DOHH2 (cell line): ENCODE measurements around the gene PRPF18.

Experiments used
- EZH2phosphoT487 ChIP-seq: fragments of 200-600 bp; sonication (generic); IDR thresholded peaks from 2 replicates; pipeline ENCODE4 v1.6.1; 2017; ENCODE audit warnings: borderline replicate concordance, mild to moderate bottlenecking, antibody characterized with exemption, low read length, moderate library complexity, mixed read lengths
- TF ChIP-seq, protein P1 (sequence below): fragments of 200-600 bp; sonication (generic); IDR thresholded peaks from one replicate; pipeline ENCODE4 v1.5.1; 2014; ENCODE audit warnings: antibody characterized with exemption, mild to moderate bottlenecking, low read depth, low read length; ENCODE audit not compliant: poor library complexity, severe bottlenecking

DNA sequence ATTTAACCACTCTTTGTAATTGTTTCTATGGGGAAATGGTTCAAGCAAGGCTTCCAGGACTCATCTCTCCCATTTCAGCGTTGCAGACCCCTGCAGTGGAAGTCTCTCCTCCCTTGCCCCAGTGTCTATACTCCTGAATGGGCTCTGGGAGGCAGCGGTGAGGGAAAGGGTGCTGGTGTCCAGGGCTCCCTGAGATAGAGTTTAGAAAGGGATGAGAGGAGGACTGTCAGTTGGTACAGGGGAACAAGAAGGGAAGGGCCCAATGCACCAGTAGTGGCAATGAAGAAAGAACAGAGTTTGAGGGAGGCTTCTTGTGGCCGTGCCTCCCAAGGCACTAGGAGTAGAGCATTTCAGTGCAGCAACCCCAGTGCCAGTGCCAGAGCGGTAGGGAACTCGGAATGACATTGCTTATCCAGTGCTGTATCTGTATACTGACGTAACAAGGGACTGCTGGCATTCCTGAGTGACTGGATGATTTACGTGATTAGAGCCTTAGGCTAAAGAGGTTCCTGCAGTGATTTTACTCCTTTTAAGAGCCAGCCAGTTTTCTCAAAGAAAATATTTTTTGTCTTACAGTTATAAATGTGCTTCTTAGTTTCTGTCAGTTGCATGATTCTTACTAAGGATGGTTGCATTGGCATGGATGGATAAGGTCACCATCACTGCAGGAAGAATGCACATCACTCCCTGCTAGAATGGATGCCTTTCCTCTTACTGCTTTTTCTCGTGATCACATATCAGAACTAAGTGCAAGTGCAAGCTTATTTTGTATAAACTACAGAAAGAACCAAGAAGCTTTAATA is 28.0 kb downstream of the PRPF18 start:
- TF ChIP-seq, protein P1, sequence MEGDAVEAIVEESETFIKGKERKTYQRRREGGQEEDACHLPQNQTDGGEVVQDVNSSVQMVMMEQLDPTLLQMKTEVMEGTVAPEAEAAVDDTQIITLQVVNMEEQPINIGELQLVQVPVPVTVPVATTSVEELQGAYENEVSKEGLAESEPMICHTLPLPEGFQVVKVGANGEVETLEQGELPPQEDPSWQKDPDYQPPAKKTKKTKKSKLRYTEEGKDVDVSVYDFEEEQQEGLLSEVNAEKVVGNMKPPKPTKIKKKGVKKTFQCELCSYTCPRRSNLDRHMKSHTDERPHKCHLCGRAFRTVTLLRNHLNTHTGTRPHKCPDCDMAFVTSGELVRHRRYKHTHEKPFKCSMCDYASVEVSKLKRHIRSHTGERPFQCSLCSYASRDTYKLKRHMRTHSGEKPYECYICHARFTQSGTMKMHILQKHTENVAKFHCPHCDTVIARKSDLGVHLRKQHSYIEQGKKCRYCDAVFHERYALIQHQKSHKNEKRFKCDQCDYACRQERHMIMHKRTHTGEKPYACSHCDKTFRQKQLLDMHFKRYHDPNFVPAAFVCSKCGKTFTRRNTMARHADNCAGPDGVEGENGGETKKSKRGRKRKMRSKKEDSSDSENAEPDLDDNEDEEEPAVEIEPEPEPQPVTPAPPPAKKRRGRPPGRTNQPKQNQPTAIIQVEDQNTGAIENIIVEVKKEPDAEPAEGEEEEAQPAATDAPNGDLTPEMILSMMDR, result no peak
- TF ChIP-seq EZH2phosphoT487, result no peak
